ENCODE measurements around the gene SELP. TPM values are rescaled to one million over a fixed set of nuclear protein-coding genes. Genes with fewer than 3 reads are reported as not detected.

The SELP gene
- total and polyA plus RNA-seq, 2 of the 8 experiments (the other 6 are each of a cell fraction or from before 2014, with no cell fraction given) = not detected

- H3K14ac ChIP-seq (ENCODE audit: insufficient read length) = no peak overlapping the region
- no peak overlapping the region for H4K8ac ChIP-seq (ENCODE audit: extremely low read depth, insufficient read depth, low read length)
- POLR2A ChIA-PET (ENCODE audit: partially characterized antibody) = no interaction called here
Observed at GRCh38 chr1:169631249-169631648, 1.3 kb upstream of the SELP start.

More at GRCh38 chr1:169631249-169631648, 1.3 kb upstream of the SELP start:
- H4K5ac ChIP-seq (ENCODE audit: insufficient read length, low read depth, low read length) = no peak overlapping the region
- no peak overlapping the region for H2AFZ ChIP-seq (ENCODE audit: low read length)
- H3K56ac ChIP-seq (replicated peaks; ENCODE audit: insufficient read length, low read depth, low read length) = no peak overlapping the region
- TF ChIP-seq CEBPB (IDR thresholded peaks at IDR 0.05; ENCODE audit: low read depth, low read length) (no peak), SAP30 (IDR thresholded peaks at IDR 0.05; ENCODE audit: insufficient read depth, insufficient replicate concordance, low read length) (no peak), RAD21 (IDR thresholded peaks at IDR 0.05 in 1 of 2, conservative IDR thresholded peaks at IDR 0.05 in 1 of 2; ENCODE audit: low read depth in 2 of 2, low read length in 2 of 2) (no peak), KDM4A (IDR thresholded peaks at IDR 0.05; ENCODE audit: low read depth, low read length, severe bottlenecking) (no peak), USF2 (IDR thresholded peaks at IDR 0.05; ENCODE audit: low read length) (no peak), CHD1 (IDR thresholded peaks at IDR 0.05; ENCODE audit: low read depth, low read length) (no peak), EGR1 (IDR thresholded peaks at IDR 0.05; ENCODE audit: borderline replicate concordance, low read depth, low read length) (no peak), KDM5A (IDR thresholded peaks at IDR 0.05; ENCODE audit: low read length) (no peak), CTCF (IDR thresholded peaks at IDR 0.05; ENCODE audit: control extremely low read depth in 1 of 3, insufficient read depth in 1 of 3, low read depth in 1 of 3, low read length in 3 of 3) (no peak), CTBP2 (IDR thresholded peaks at IDR 0.05; ENCODE audit: borderline replicate concordance, insufficient read depth, insufficient read length, low read length) (no peak)
- no peak overlapping the region for H2BK20ac ChIP-seq (ENCODE audit: low read length)
- no peak overlapping the region for H3K9ac ChIP-seq (replicated peaks in 1 of 4; ENCODE audit: extremely low read depth in 1 of 4, low read depth in 3 of 4, low read length in 3 of 4)
- H3K27me3 ChIP-seq (replicated peaks in 1 of 4; ENCODE audit: control insufficient read depth in 3 of 4, extremely low read depth in 1 of 4, insufficient read depth in 3 of 4, low read length in 3 of 4) = no peaks in the 10 kb centered on the region
- H3K9me3 ChIP-seq (ENCODE audit: insufficient read depth in 2 of 2, low read depth in 1 of 2, low read length in 1 of 2) = peaks cover 4 to 10% of the 10 kb centered on the region in 2 experiments; a peak in 2 of 4 replicates
- no peak overlapping the region for H4K91ac ChIP-seq (replicated peaks; ENCODE audit: insufficient read length, low read length)
- CTCF ChIA-PET (ENCODE audit: partially characterized antibody) = interaction anchor here (1.1 to 1.9 kb wide), 3 partner anchors 9 to 44 kb away, joined by 4 to 5 read pairs (median 4); partner anchors contain the start of gene F5
- H3K79me2 ChIP-seq (ENCODE audit: control insufficient read depth in 1 of 2, insufficient read depth in 2 of 2, low read length in 2 of 2) = no peaks in the 10 kb centered on the region
- DNase-seq (ENCODE audit: low read depth in 1 of 2, low spot score in 2 of 2) (no peak), FAIRE-seq (no peak)
- no peaks in the 10 kb centered on the region for H3K79me1 ChIP-seq (ENCODE audit: low read depth, low read length)
- H3K27ac ChIP-seq (ENCODE audit: low read depth, low read length) = no peak overlapping the region
- H2BK120ac ChIP-seq (replicated peaks; ENCODE audit: low read depth, low read length) = no peak overlapping the region
- H2BK5ac ChIP-seq (ENCODE audit: low read depth, low read length) = no peak overlapping the region
- no peak overlapping the region for H2BK15ac ChIP-seq (ENCODE audit: low read length)
- no peaks in the 10 kb centered on the region for H3K23me2 ChIP-seq (ENCODE audit: low read depth, low read length)
- H3K4me3 ChIP-seq (ENCODE audit: extremely low read depth in 1 of 4, insufficient read depth in 2 of 4, low read depth in 3 of 4, low read length in 4 of 4) = no peak overlapping the region
- no peak overlapping the region for H3K4ac ChIP-seq (replicated peaks; ENCODE audit: insufficient read length, low read depth, low read length)
- no peak overlapping the region for H3K18ac ChIP-seq (ENCODE audit: extremely low read depth, low read length)
- no peaks in the 10 kb centered on the region for H4K20me1 ChIP-seq (replicated peaks in 1 of 2; ENCODE audit: control insufficient read depth in 1 of 2, insufficient read depth in 2 of 2, low read length in 2 of 2)
- no peak overlapping the region for H2AK5ac ChIP-seq (ENCODE audit: low read depth, low read length)
- WGBS, 2 experiments (ENCODE audit: extremely low coverage in 1 of 2, insufficient coverage in 1 of 2, insufficient read length in 1 of 2, insufficient replicate concordance in 2 of 2, low coverage in 1 of 2, low lambda C conversion rate in 2 of 2, missing lambda C conversion rate in 1 of 2) = 95 to 100% methylated on average over 1 to 3 of the region's 3 CpGs
- H3K4me2 ChIP-seq (ENCODE audit: insufficient read depth in 1 of 2, low read depth in 2 of 2, low read length in 2 of 2) = no peak overlapping the region
- H3K4me1 ChIP-seq (replicated peaks in 1 of 4; ENCODE audit: control insufficient read depth in 3 of 4, insufficient read depth in 4 of 4, low read length in 3 of 4) = no peaks in the 10 kb centered on the region
- H3K36me3 ChIP-seq (ENCODE audit: control insufficient read depth in 2 of 4, insufficient read depth in 4 of 4, low read length in 3 of 4) = no peaks in the 10 kb centered on the region
- H2BK12ac ChIP-seq (ENCODE audit: low read depth, low read length) = no peak overlapping the region
- H3K23ac ChIP-seq (ENCODE audit: insufficient read length) = no peak overlapping the region
